ENCODE measurements around the gene PLA2G5.

DNA sequence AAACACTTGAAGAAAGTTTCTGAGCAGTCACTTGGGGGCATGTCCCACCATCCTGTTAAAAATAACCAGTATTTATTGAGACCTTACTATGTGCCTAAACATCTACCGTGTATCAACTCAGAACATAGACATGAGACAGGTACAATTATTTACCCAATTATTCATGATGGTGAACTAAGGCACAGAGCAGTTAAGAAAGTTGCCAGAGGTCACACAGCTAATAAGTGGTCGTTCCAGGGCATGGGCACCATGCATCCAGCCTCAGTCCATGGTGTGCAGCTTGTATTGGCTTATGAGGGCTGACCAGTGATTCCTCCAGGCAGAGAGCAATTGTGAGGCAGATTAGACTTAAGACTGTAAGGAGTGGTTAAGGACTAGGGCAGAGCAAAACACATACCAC lies 5.4 kb downstream of the PLA2G5 start:
- no peak for TF ChIP-seq POLR2AphosphoS5 (IDR thresholded peaks at IDR 0.05; ENCODE audit: low read depth, low read length)
- no peak for TF ChIP-seq POLR2A (IDR thresholded peaks at IDR 0.05; ENCODE audit: low read depth, low read length)

Data from GM12892 (cell line).